Uterus (tissue), 2 donors: ENCODE data around the gene GJA4.

Experiments used
- CTCF ChIP-seq, 4 experiments: fragments of 200-600 bp in 2 of 4; fragments of 450-650 bp in 2 of 4; sonication (generic) in 2 of 4; IDR thresholded peaks; one replicate each; pipeline ENCODE4 v1.5.1; 2016 to 2019; ENCODE audit warnings: antibody characterized with exemption in 4 of 4, mild to moderate bottlenecking in 2 of 4, moderate library complexity in 1 of 4
- POLR2A ChIP-seq, 2 donors: fragments of 450-650 bp; IDR thresholded peaks; one replicate each; pipeline ENCODE4 v1.6.1; 2016; ENCODE audit warnings: antibody characterized with exemption in 2 of 2, mild to moderate bottlenecking in 1 of 2, moderate library complexity in 1 of 2

- no peak for TF ChIP-seq CTCF (IDR thresholded peaks at IDR 0.05)
- no peak for TF ChIP-seq POLR2A (IDR thresholded peaks at IDR 0.05)
These were observed 13.8 kb upstream of the GJA4 start for GRCh38 chr1:34779005-34779404.
